ENCODE measurements around the gene MEIS2. TPM values are rescaled to one million over a fixed set of nuclear protein-coding genes. Genes with fewer than 3 reads are reported as not detected.

MEIS2 gene
- total RNA-seq, 1 donor from 2014 or later: 76.9 TPM

- Histone ChIP-seq H3K27me3 (no peaks in the 10 kb centered on the region), H3K4me1 (no peaks in the 10 kb centered on the region), H3K4me3 (no peak overlapping the region), H3K27ac (no peak overlapping the region), H3K36me3 (no peaks in the 10 kb centered on the region), H3K9me3 (no peaks in the 10 kb centered on the region)
- DNase-seq (ENCODE audit: extremely low spot score in 2 of 2): no peak
- TF ChIP-seq POLR2A (IDR thresholded peaks at IDR 0.05): no peak
- no peak for TF ChIP-seq POLR2AphosphoS5 (IDR thresholded peaks at IDR 0.05; ENCODE audit: insufficient read depth in 1 of 2, low read depth in 1 of 2)
- no peak for TF ChIP-seq CTCF (IDR thresholded peaks at IDR 0.05)
- intact Hi-C loops (cut with DNase I): no loop called here
These were observed 256.5 kb downstream of the MEIS2 start for GRCh38 chr15:36843822-36844221.

DNA sequence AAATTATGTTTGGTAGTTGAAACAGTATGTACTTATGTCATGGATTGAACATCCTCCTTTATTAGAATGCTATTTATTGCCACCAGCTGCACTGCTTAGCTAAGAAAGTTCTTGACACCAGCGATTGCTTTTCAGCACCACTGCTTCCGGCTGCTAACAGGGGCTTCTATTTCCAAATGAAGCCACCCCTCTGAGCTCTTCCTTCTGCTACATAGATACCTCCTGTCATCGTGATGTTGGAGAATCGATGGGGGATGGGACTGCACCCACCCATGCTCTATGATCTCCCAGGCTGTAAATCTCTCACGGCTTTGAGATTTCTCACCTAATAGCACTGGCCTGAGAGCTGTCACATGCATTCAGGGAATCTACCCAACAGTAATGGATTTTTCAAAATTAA is 259.2 kb downstream of the MEIS2 start:
- Histone ChIP-seq H3K4me3 (no peak overlapping the region), H3K4me1 (no peaks in the 10 kb centered on the region), H3K27me3 (no peaks in the 10 kb centered on the region), H3K9me3 (no peaks in the 10 kb centered on the region), H3K36me3 (no peaks in the 10 kb centered on the region), H3K27ac (no peak overlapping the region)
- DNase-seq (ENCODE audit: extremely low spot score in 2 of 2): no peak
- intact Hi-C loops (cut with DNase I): no loop called here
- TF ChIP-seq POLR2AphosphoS5 (IDR thresholded peaks at IDR 0.05; ENCODE audit: insufficient read depth in 1 of 2, low read depth in 1 of 2) (no peak), CTCF (IDR thresholded peaks at IDR 0.05) (no peak)

Small RNA genes within 50 kb of the gene (microRNA-seq; reads per million reads assigned to microRNA genes)
- not detected for gene MIR8063 (ENCODE audit: borderline number of aligned reads, borderline replicate concordance)

Small RNA genes within 50 kb of the gene (small RNA-seq; reads per million reads assigned to genes)
- not detected for gene MIR8063
- not detected for gene RF00012
- not detected for gene RF00019

Data from vagina (tissue), 2 donors.